Ovary (tissue), 9 donors: ENCODE measurements around the gene CCL8. TPM values are rescaled to one million over a fixed set of nuclear protein-coding genes. Genes with fewer than 3 reads are reported as not detected.

Experiments used
- DNase-seq, 5 donors: peaks; one replicate each; pipeline ENCODE4 v3.0.0-alpha.2; 2019 to 2020
- H3K27ac ChIP-seq, 2 donors: fragments of 200-600 bp; one replicate each; pipeline versions ENCODE4 v1.5.1 to v1.8.0; 2019 to 2022
- H3K27me3 ChIP-seq: fragments of 200-600 bp; one replicate; pipeline ENCODE4 v1.8.0; 2022
- H3K36me3 ChIP-seq: fragments of 200-600 bp; sonication (generic); one replicate; pipeline ENCODE4 v1.5.1; 2019
- H3K4me1 ChIP-seq: one replicate; pipeline ENCODE4 v1.8.1; 2013; ENCODE audit warnings: mild to moderate bottlenecking, moderate library complexity; ENCODE audit not compliant: insufficient read depth
- H3K4me3 ChIP-seq: fragments of 200-600 bp; sonication (generic); one replicate; pipeline ENCODE4 v1.5.1; 2017
- H3K9me3 ChIP-seq, 2 donors: fragments of 200-600 bp in 1 of 2; sonication (generic) in 1 of 2; one replicate each; pipeline versions ENCODE4 v1.5.1 to v1.8.1; 2013 to 2019; ENCODE audit warnings: mild to moderate bottlenecking in 1 of 2, moderate library complexity in 1 of 2
- EP300 ChIP-seq: sonication (generic); formaldehyde crosslinking; IDR thresholded peaks from one replicate; pipeline ENCODE4 v1.6.1; 2017; ENCODE audit warnings: antibody characterized with exemption
- POLR2A ChIP-seq: fragments of 450-650 bp; IDR thresholded peaks from one replicate; pipeline ENCODE4 v1.6.1; 2017; ENCODE audit warnings: antibody characterized with exemption, mild to moderate bottlenecking, moderate library complexity
- WGBS, 3 donors: extraction: QIAGEN DNeasy Blood & Tissue Kit in 1 of 3; methylation state at CpG; one replicate each; pipeline versions ENCODE4 v1.1.5 to v1.1.7; 2013 to 2017; 5-methylcytosine and 5-hydroxymethylcytosine counted together
- intact Hi-C, 4 donors: fragments of 100-400 bp; cut with DNase I; formaldehyde crosslinking; loops; one replicate each; pipeline versions ENCODE4 v1.11.0 to v1.15.1; 2022 to 2023
- polyA plus RNA-seq, 2 donors: library from polyadenylated mRNA; stranded (reverse); fragments of 200-250 nt in 1 of 2; fragments of 350-450 nt in 1 of 2; fragmentation: Illumina TruSeq in 1 of 2; extraction: RNeasy Lipid Tissue Mini Kit (QIAGEN cat#74804) in 1 of 2; gene quantifications; one replicate each; pipeline ENCODE4 v1.2.3, GENCODE V29; 2013 to 2014
- total RNA-seq, 7 donors: library from RNA; depleted of rRNA in 2 of 7; stranded (reverse); fragments of >200 nt in 2 of 7; fragmentation: NEBNext Ultra II Directional in 3 of 7; extraction: Animal tissue kit (Norgen Biotek cat#: 25700) in 3 of 7; gene quantifications; one replicate each; pipeline versions ENCODE4 v1.1.0 to v1.2.4, GENCODE V29; 2016 to 2023
- TF ChIP-seq, protein P1 (sequence below), 3 donors: fragments of 450-650 bp in 2 of 3; fragments of 200-600 bp in 1 of 3; IDR thresholded peaks; one replicate each; pipeline versions ENCODE4 v1.5.1 to v1.8.0; 2016 to 2022; ENCODE audit warnings: antibody characterized with exemption in 3 of 3, mild to moderate bottlenecking in 1 of 3
- donor health status: DM: no; HTN: no; CAD: no; lungs with moderate emphysema.
- donor health status: DM: no; HTN: no; CAD: no.
- donor health status: Bipolar disorder and iron deficiency.
- donor health status: DM: yes; HTN: yes; CAD: no.
- donor health status: DM: no; HTN: no; CAD: no.
- donor health status: DM: yes; HTN: yes; CAD: no.

CCL8 gene
- total and polyA plus RNA-seq, 9 donors, result 0.15 to 3.7 (median 0.48) TPM; not detected in 2

DNA sequence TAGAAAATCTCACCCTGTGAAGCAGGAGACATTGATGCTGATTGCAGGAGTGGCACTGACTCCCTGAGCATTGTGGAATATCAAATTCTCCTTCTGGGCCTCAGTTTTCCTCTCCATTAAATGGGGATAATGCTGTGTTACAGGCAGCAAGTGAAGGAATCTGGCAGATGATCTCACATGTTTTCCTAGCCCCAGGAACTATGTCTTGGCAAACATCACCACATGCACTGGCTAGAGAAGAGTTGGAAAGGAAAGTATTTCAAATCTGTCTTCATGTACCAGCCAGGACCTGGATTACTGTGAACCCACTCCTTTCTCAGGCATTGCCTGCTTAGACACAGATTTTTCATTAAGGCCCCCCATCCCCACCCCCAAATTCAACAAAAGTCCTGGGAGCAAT lies 13.6 kb upstream of the CCL8 start:
- Histone ChIP-seq H3K4me1 (peaks cover 2% of the 10 kb centered on the region), H3K4me3 (no peak overlapping the region), H3K27me3 (no peaks in the 10 kb centered on the region), H3K36me3 (no peaks in the 10 kb centered on the region), H3K27ac (no peak overlapping the region), H3K9me3 (no peaks in the 10 kb centered on the region)
- no peak for DNase-seq
- no peak for TF ChIP-seq POLR2A
- TF ChIP-seq, protein P1, sequence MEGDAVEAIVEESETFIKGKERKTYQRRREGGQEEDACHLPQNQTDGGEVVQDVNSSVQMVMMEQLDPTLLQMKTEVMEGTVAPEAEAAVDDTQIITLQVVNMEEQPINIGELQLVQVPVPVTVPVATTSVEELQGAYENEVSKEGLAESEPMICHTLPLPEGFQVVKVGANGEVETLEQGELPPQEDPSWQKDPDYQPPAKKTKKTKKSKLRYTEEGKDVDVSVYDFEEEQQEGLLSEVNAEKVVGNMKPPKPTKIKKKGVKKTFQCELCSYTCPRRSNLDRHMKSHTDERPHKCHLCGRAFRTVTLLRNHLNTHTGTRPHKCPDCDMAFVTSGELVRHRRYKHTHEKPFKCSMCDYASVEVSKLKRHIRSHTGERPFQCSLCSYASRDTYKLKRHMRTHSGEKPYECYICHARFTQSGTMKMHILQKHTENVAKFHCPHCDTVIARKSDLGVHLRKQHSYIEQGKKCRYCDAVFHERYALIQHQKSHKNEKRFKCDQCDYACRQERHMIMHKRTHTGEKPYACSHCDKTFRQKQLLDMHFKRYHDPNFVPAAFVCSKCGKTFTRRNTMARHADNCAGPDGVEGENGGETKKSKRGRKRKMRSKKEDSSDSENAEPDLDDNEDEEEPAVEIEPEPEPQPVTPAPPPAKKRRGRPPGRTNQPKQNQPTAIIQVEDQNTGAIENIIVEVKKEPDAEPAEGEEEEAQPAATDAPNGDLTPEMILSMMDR (IDR thresholded peaks at IDR 0.05), result no peak
- intact Hi-C loops, result loop anchor here in 1 of 4 donors (10.0 kb wide), 1 partner anchor 101 kb away; no protein-coding TSS in a partner anchor

DNA sequence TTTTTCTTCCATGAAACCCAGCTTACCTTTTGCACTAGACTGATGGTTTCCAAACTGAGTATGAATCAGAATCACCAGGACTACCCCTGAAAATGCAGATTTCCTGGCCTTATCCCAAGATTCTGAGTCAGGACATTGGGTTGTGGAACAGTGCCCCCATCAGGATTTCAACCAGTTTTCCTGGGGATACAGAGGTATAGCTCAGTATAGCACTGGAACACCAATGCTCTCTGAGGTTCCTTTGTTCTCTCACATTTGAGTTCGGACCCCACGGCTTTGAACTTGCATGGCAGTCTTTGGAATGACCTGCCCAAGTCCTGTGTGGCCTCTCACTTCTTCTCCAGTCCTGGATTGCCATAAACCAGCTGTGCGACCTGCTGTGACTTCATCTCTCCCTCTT lies 12.8 kb upstream of the CCL8 start:
- no peaks in the 10 kb centered on the region for H3K27me3 ChIP-seq
- H3K27ac ChIP-seq, result no peak overlapping the region
- H3K4me1 ChIP-seq, result peaks cover 2% of the 10 kb centered on the region
- WGBS, 3 donors, result 62 to 71% (median 71%) methylated on average over 3 of the region's 3 CpGs
- intact Hi-C loops, result loop anchor here in 1 of 4 donors (10.0 kb wide), 1 partner anchor 102 kb away; no protein-coding TSS in a partner anchor
- DNase-seq, result peak in 1 of 5 donors; percentile 35
- no peak overlapping the region for H3K4me3 ChIP-seq
- no peaks in the 10 kb centered on the region for H3K36me3 ChIP-seq
- H3K9me3 ChIP-seq, result no peaks in the 10 kb centered on the region
- TF ChIP-seq, protein P1 (IDR thresholded peaks at IDR 0.05), result no peak
- TF ChIP-seq EP300 (no peak), POLR2A (no peak)

DNA sequence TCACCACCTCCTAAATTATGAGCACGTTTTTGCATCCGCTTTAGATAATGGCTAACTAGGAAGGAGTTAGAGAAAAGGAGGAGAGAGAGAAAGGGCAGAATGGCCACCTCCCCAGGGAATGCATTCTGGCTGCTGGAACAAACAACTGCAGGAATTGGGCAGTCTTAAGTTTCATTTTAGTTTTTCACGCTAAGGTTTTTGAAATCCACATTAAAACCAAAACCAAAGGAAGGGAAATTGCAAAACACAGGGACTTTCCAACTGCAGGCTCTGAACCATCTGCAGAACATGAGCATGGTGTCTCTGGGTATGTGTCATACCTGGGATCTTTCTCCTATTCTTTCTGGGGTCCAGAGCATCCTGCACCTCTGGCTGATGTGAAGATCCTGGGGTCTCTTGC lies 12.1 kb upstream of the CCL8 start:
- WGBS, 3 donors, result 24 to 28% (median 26%) methylated on average over 3 of the region's 3 CpGs
- TF ChIP-seq POLR2A (no peak), EP300 (no peak)
- TF ChIP-seq, protein P1 (IDR thresholded peaks at IDR 0.05), result no peak
- no peaks in the 10 kb centered on the region for H3K27me3 ChIP-seq
- intact Hi-C loops, result loop anchor here in 1 of 4 donors (10.0 kb wide), 1 partner anchor 102 kb away; no protein-coding TSS in a partner anchor
- no peaks in the 10 kb centered on the region for H3K36me3 ChIP-seq
- H3K4me1 ChIP-seq, result peaks cover 2% of the 10 kb centered on the region
- H3K9me3 ChIP-seq, result no peaks in the 10 kb centered on the region
- no peak overlapping the region for H3K4me3 ChIP-seq
- peak in 1 of 5 donors; percentile 29 for DNase-seq
- no peak overlapping the region for H3K27ac ChIP-seq

DNA sequence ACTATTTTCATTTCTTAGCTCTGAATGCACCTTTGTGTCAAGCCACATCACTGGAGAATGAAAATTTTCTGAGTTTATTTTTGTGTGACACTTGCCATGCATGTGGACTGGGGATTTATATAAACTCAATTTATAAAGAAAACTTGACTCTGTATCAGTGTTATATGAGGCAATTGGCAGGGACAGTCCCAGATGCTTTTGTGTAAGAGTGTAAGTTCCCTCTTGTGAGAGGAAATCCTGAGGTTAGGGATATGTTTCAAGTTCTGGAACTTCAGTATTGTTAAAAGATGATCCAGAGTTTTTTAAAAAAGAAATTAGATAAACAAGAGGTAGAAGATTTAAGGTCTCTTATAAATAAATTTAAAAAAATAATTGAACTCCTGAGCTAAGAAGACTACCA lies 10.9 kb upstream of the CCL8 start:
- intact Hi-C loops, result loop anchor here in 1 of 4 donors (10.0 kb wide), 1 partner anchor 104 kb away; no protein-coding TSS in a partner anchor
- H3K9me3 ChIP-seq, result no peaks in the 10 kb centered on the region
- no peaks in the 10 kb centered on the region for H3K36me3 ChIP-seq
- peaks cover 2% of the 10 kb centered on the region for H3K4me1 ChIP-seq
- no peak overlapping the region for H3K27ac ChIP-seq
- DNase-seq, result no peak
- no peak for TF ChIP-seq POLR2A
- no peak for TF ChIP-seq EP300
- TF ChIP-seq, protein P1 (IDR thresholded peaks at IDR 0.05), result no peak
- no peaks in the 10 kb centered on the region for H3K27me3 ChIP-seq
- no peak overlapping the region for H3K4me3 ChIP-seq
